Brain microvascular endothelial cell (primary cell): ENCODE results near the gene PARL.

Experiments
- DNase-seq: peaks from one replicate; pipeline ENCODE4 v3.0.0-alpha.2; 2020
- H3K27ac ChIP-seq: fragments of 250-450 bp; sonication (Bioruptor Pico); 2 replicates; pipeline ENCODE4 v1.5.1; 2020; ENCODE audit warnings: mild to moderate bottlenecking, moderate library complexity
- H3K27me3 ChIP-seq: fragments of 250-450 bp; sonication (Bioruptor Pico); replicated peaks from 2 replicates; pipeline ENCODE4 v1.5.1; 2020; ENCODE audit warnings: mild to moderate bottlenecking
- H3K36me3 ChIP-seq: fragments of 250-450 bp; sonication (Bioruptor Pico); replicated peaks from 2 replicates; pipeline ENCODE4 v1.5.1; 2020; ENCODE audit warnings: mild to moderate bottlenecking
- H3K4me3 ChIP-seq: 2 replicates; pipeline ENCODE4 v1.5.1; 2011; ENCODE audit warnings: low read depth, mild to moderate bottlenecking, control low read depth, low read length, moderate library complexity
- CTCF ChIP-seq: IDR thresholded peaks from 2 replicates; pipeline ENCODE4 v1.5.1; 2011; ENCODE audit warnings: low read depth, mild to moderate bottlenecking, moderate library complexity, low read length, control low read depth, inconsistent platforms; ENCODE audit errors: missing control alignments
- in situ Hi-C: cut with HindIII; loops from 2 replicates; pipeline ENCODE4 v1.10.0; 2017; ENCODE audit warnings: low sequenced_read_pairs, low pct_ligation_motif_present

PARL gene

GRCh38 chr3:183837390-183837789 lies 47.3 kb downstream of the PARL start:
- in situ Hi-C loops, result no loop called here
- peaks cover 37% of the 10 kb centered on the region for H3K36me3 ChIP-seq
- DNase-seq, result no peak

DNA sequence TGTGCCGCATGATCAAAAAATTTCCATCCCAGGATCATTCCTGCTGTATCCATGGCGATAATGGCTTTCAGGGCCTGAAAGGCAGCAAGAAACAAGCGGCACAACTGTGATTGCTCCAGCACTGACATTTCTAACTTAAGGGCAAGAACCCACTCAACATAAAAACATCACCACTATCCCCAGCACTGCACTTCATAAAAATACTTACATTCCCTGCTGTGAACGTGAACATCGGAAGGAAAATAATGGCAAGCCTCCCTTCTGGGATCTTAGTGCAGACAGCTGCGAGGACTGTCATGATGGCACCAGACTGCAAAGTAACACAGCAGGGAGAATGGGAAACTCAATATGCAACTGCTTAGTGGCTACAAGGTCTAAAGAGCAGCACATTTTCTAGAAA lies 51.2 kb downstream of the PARL start:
- H3K4me3 ChIP-seq, result no peak overlapping the region
- no peak for DNase-seq
- in situ Hi-C loops, result no loop called here
- H3K27me3 ChIP-seq, result no peaks in the 10 kb centered on the region
- no peak for TF ChIP-seq CTCF
- no peak overlapping the region for H3K27ac ChIP-seq
- peaks cover 30% of the 10 kb centered on the region for H3K36me3 ChIP-seq

More at GRCh38 chr3:183837390-183837789, 47.3 kb downstream of the PARL start:
- no peak overlapping the region for H3K4me3 ChIP-seq
- H3K27me3 ChIP-seq, result no peaks in the 10 kb centered on the region
- no peak overlapping the region for H3K27ac ChIP-seq
- no peak for TF ChIP-seq CTCF

GRCh38 chr3:183830187-183830586 lies 54.5 kb downstream of the PARL start:
- H3K4me3 ChIP-seq, result no peak overlapping the region
- H3K36me3 ChIP-seq, result peaks cover 21% of the 10 kb centered on the region
- no peak for DNase-seq
- no peaks in the 10 kb centered on the region for H3K27me3 ChIP-seq
- in situ Hi-C loops, result no loop called here
- H3K27ac ChIP-seq, result no peak overlapping the region
- TF ChIP-seq CTCF, result no peak

DNA sequence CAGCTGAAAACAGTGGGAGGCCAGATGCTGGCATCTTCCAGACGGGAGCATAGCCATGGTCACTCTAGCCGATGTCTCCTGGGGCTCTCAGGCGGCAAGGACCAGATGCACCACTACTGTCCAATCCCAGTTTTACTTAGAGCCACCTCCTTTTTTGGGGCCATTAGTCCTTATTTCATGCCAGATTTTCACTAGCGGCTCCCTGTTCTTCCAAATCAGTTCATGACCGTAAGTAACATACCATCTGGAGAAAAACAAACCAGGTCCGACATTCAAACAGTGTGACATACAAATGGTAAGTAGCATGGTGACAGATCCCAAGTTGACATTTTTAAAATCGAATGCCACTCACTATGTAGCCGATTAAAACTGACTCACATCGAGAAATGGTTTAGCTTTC lies 55.2 kb downstream of the PARL start:
- no peak overlapping the region for H3K27ac ChIP-seq
- in situ Hi-C loops, result no loop called here
- H3K27me3 ChIP-seq, result no peaks in the 10 kb centered on the region
- TF ChIP-seq CTCF, result no peak
- DNase-seq, result no peak
- H3K4me3 ChIP-seq, result no peak overlapping the region
- H3K36me3 ChIP-seq, result peaks cover 21% of the 10 kb centered on the region

GRCh38 chr3:183828538-183828870 lies 56.2 kb downstream of the PARL start:
- Histone ChIP-seq H3K4me3 (no peak overlapping the region), H3K36me3 (peaks cover 19% of the 10 kb centered on the region), H3K27me3 (no peaks in the 10 kb centered on the region), H3K27ac (no peak overlapping the region)
- no peak for TF ChIP-seq CTCF
- no peak for DNase-seq
- in situ Hi-C loops, result no loop called here

DNA sequence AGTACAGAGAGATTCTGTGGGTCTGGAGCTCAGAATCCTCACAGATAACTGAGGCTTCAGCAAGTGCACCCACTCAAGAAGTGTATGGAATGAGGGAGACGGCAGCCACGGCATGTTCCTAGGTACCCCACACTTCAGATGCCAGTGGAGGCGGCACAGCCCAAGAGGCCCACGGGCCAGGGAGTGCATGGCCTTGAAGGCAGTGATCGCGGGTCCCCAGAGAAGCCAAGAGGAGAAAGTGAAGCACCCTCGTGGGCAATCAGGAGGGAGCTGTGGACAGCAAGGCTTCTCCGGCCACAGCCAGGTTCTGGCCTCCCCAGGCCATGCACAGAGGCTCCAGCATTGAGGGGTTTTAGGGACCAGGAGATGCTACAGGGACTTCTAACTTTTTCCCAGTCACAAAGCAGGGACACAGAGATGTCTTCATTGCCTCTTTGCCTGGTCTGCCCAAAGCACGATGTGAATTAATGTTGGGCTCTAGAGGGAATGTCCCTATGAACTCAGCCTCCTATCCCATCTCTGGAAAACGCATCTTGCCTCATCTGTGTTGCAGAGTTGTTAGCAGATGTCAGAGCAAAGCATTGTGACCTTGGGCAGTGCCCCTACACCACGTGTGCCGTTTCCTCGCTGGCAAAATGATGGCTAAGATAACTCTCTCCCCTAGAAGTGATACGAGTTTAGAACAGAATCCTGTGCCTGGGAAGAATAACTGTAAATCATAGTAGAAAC lies 56.7 kb downstream of the PARL start:
- in situ Hi-C loops, result no loop called here
- Histone ChIP-seq H3K27me3 (no peaks in the 10 kb centered on the region), H3K36me3 (peaks cover 17% of the 10 kb centered on the region), H3K27ac (no peak overlapping the region), H3K4me3 (no peak overlapping the region)
- DNase-seq, result no peak
- TF ChIP-seq CTCF, result no peak
